ENCODE results near the gene AP1M1. TPM values are rescaled to one million over a fixed set of nuclear protein-coding genes. Genes with fewer than 3 reads are reported as not detected.

AP1M1 gene
- polyA plus RNA-seq, 1 donor from 2014 or later, result 130 TPM

GRCh38 chr19:16248380-16249023 is 50.8 kb downstream of the AP1M1 start:
- Mint-ChIP-seq H3K4me3 (no peak overlapping the region), H3K4me1 (peaks cover 13 to 26% (median 21%) of the 10 kb centered on the region in 3 donors), H3K9me3 (no peaks in the 10 kb centered on the region), H3K27ac (peak overlapping the region in 1 of 3 donors; percentile 92), H3K27me3 (no peaks in the 10 kb centered on the region), H3K36me3 (no peaks in the 10 kb centered on the region)

DNA sequence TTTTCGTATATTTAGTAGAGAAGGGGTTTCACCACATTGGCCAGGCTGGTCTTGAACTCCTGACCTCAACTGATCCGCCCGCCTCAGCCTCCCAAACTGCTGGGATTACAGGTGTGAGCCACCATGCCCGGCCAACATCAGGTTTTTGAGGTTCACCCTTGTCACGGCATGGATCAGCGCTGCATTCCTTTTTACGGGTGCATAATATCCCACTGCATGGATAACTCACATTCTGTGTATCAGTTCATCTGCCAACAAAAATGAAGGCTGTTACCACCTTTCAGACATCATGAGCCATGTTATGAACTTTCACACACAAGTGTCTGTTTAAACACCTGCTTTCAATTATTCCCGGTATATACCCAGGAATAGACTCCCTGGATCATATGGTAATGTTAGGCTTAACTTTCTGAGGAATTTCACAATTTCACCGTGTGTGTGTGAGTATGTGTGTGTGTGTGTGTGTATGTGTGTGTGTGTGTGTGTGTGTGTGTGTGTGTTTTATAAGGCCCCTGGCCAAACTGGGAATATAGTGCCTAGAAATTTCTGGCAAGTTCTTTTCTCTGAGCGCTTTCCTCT is 52.2 kb downstream of the AP1M1 start:
- no peaks in the 10 kb centered on the region for H3K9me3 Mint-ChIP-seq
- H3K36me3 Mint-ChIP-seq, result peaks cover 1% of the 10 kb centered on the region
- H3K4me3 Mint-ChIP-seq, result peak overlapping the region in 1 of 4 donors; percentile 53
- H3K4me1 Mint-ChIP-seq, result peaks cover 14 to 23% (median 15%) of the 10 kb centered on the region in 3 donors
- H3K27ac Mint-ChIP-seq, result peak overlapping the region in 2 of 3 donors; percentile 59 to 61
- H3K27me3 Mint-ChIP-seq, result no peaks in the 10 kb centered on the region

DNA sequence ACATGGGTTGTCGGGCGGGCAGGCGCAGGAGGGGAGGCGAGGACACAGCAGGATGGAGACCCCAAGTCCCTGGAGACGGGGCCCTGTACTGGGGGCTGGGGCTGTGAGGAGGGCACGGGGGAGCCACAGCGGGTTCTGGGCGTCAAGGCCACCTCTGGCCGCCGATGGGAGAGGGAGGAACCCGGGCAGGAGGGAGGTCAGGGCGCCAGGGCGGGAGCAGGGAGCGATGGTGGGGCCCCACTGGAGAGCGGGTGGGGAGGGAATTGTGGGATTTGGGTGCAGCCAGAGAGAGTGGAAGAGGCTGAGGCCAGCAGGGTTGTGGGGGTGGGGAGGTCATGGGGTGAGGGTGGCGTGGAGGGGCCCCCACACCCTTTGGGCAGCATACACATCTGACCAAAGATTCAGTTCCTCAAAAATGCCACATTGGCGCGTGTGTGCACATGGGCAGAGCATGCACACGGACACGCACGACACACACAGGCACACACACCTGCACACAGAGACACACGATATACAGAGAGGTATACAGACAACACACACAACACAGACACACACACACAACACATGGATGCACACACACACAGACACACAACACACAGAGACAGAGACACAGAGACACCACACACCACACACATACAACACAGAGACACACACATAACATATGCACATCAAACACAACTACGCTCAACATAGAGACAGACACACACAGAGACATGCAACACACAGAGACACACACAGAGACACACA is 54.9 kb downstream of the AP1M1 start:
- Mint-ChIP-seq H3K27ac (no peak overlapping the region), H3K4me3 (peak overlapping the region in 3 of 4 donors; percentile 48 to 86 (median 58)), H3K4me1 (peaks cover 13 to 29% (median 23%) of the 10 kb centered on the region in 3 donors), H3K36me3 (peaks cover 4% of the 10 kb centered on the region), H3K27me3 (no peaks in the 10 kb centered on the region), H3K9me3 (no peaks in the 10 kb centered on the region)

- Mint-ChIP-seq H3K4me1 (peaks cover 19 to 37% (median 31%) of the 10 kb centered on the region in 3 donors), H3K4me3 (peak overlapping the region in 3 of 4 donors; percentile 30 to 83 (median 61)), H3K36me3 (peaks cover 4% of the 10 kb centered on the region), H3K27ac (peak overlapping the region in 2 of 3 donors; percentile 18 to 48), H3K27me3 (no peaks in the 10 kb centered on the region), H3K9me3 (no peaks in the 10 kb centered on the region)
Observed at GRCh38 chr19:16254851-16255408, 57.2 kb downstream of the AP1M1 start.

DNA sequence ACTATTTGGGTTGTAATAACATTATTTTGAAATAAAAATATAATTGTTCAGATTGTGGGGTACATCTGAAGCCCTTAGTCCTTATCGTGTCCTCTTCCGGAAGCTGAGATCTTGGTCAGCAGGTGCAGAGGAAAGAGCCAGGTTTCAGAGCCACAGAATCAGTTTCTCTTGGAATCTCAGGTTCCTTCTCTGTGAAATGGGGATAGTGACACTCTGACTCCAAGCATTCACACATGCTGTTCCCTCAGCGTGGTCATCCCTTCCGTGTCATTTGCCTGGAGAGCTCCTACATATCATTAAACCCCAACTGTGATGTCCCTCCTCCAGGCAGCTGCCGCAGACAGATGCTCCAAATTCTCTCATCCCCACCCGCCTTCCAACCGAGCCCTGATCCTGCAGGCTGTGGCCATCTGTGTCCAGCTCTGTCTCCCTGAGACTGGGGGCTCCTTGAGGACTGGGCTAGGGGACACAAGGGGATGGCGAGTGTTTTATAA is 59.8 kb downstream of the AP1M1 start:
- Mint-ChIP-seq H3K27ac (peak overlapping the region; percentile 69 to 99 (median 92)), H3K36me3 (peaks cover 4% of the 10 kb centered on the region), H3K4me3 (peak overlapping the region in 3 of 4 donors; percentile 41 to 81 (median 66)), H3K27me3 (no peaks in the 10 kb centered on the region), H3K4me1 (peaks cover 42 to 54% (median 47%) of the 10 kb centered on the region in 3 donors), H3K9me3 (no peaks in the 10 kb centered on the region)

GRCh38 chr19:16258440-16258903 is 60.8 kb downstream of the AP1M1 start:
- Mint-ChIP-seq H3K27me3 (no peaks in the 10 kb centered on the region), H3K4me3 (peak overlapping the region in 3 of 4 donors; percentile 7 to 92 (median 51)), H3K9me3 (no peaks in the 10 kb centered on the region), H3K4me1 (peaks cover 50 to 61% (median 53%) of the 10 kb centered on the region in 3 donors), H3K36me3 (peaks cover 4% of the 10 kb centered on the region), H3K27ac (peak overlapping the region in 2 of 3 donors; percentile 71 to 99)

DNA sequence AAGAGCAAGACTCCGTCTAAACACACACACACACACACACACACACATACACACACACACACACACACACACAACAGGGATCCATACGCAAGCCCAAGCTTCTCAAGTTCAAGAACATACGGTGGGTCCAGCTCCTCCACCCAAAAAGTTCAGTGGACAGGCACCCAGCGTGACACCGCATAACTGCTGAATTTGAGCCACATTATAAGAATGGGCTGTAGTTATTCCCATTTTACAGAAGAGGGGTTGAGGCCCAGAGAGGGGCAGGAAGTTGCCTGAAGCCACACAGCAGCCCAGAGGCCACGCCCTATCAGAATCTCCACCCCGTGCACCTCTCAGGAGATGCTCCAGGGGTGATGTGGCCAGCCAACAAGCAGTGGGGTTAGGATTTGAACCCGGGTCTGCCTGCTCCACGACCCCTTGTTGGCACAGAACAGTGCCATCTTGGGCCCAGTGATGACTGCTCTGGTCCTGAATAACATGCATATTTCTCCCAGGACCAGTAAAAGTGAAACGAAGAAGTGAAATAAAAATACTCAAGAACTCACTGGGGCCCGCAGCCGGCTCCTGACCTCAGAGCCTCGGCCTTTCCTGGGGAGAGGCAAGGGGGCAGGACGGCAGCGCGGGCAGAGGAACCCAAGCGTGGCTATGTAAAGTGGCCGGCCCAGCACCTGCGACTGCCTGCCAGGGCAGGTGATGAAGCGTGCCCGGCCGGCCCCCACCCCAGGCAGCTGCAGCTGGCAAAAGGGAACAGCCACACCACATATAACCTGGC is 61.9 kb downstream of the AP1M1 start:
- Mint-ChIP-seq H3K4me3 (peak overlapping the region; percentile 58 to 92 (median 87)), H3K27ac (peak overlapping the region; percentile 94 to 99 (median 97)), H3K9me3 (no peaks in the 10 kb centered on the region), H3K36me3 (peaks cover 4% of the 10 kb centered on the region), H3K27me3 (no peaks in the 10 kb centered on the region), H3K4me1 (peaks cover 56 to 63% (median 57%) of the 10 kb centered on the region in 3 donors)

DNA sequence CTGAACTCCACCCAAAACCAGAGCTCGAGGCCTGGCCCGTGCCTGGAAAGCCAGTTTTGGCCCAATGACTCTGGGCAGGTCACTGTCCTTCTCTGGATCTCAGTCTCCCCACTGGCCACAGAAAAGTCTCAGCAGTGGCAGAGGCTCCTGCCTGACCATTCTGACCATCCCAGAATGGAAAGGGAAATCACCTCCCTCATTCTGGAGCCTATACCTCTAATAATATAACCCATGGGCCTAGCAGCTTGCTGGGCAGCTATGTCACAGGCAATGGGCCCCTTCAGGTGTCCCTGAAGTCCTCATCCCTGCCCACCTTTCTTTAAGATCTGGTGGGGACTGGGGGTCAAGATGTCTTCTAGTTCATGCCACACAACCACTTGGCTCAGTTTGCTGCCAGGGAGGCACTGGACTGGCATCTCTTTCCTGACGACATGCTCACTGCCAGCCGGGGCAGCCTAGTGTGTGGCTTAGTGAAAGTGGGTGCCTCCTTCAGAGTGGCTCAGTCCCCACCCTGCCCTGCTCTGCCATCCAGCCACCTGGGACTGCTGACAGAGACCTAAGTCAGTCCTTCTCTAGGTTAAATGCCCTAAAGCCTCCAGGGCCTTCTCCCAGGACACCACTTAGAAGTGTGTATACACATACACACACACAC is 62.6 kb downstream of the AP1M1 start:
- H3K36me3 Mint-ChIP-seq, result no peaks in the 10 kb centered on the region
- peaks cover 50 to 56% (median 53%) of the 10 kb centered on the region in 3 donors for H3K4me1 Mint-ChIP-seq
- H3K4me3 Mint-ChIP-seq, result peak overlapping the region; percentile 43 to 92 (median 72)
- H3K9me3 Mint-ChIP-seq, result no peaks in the 10 kb centered on the region
- peak overlapping the region; percentile 94 to 99 (median 97) for H3K27ac Mint-ChIP-seq
- H3K27me3 Mint-ChIP-seq, result no peaks in the 10 kb centered on the region

GRCh38 chr19:16260812-16261161 is 63.1 kb downstream of the AP1M1 start:
- H3K4me3 Mint-ChIP-seq, result peak overlapping the region in 3 of 4 donors; percentile 82 to 92 (median 84)
- H3K36me3 Mint-ChIP-seq, result no peaks in the 10 kb centered on the region
- H3K4me1 Mint-ChIP-seq, result peaks cover 50 to 56% (median 53%) of the 10 kb centered on the region in 3 donors

DNA sequence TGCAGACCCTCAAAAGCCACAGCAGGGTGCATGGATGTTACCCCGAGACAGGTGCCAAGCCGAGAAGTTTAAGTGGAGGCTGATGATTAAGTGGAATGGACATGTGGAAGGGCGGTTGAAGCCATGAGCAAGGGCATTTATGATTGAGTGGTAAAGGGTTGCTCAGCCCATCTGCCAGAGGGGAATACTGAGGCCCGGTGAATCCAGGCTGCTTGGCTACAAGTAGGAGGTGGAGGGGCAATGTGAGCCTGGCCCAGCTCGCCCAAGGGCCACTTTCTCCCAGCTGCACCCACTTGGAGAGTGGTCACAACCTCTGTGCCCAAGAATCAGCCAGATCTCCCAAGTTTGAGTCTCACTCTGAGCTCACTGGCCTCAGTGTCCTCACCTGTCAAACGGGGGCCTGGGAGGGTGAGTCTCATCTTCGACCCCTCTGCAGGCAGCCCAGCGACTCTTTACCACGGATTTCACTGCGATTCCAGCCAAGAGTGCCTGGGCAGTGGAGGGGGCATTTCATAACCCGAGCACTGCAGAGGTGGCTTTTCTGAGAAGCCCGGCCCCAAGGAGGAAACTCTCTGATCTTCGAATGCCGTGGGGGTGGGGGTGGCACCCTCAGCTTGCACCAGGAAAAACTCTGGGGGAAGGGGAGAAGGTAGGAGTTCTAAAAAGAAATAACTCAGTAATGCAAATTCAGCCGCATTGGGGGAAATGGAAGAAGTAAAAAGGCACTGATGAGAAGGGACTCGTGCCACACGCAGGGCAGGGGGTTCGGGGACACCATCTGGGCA is 64.1 kb downstream of the AP1M1 start:
- H3K4me1 Mint-ChIP-seq, result peaks cover 50 to 54% (median 52%) of the 10 kb centered on the region in 3 donors
- H3K9me3 Mint-ChIP-seq, result no peaks in the 10 kb centered on the region
- H3K27me3 Mint-ChIP-seq, result no peaks in the 10 kb centered on the region
- no peaks in the 10 kb centered on the region for H3K36me3 Mint-ChIP-seq
- peak overlapping the region; percentile 92 to 99 (median 94) for H3K27ac Mint-ChIP-seq
- peak overlapping the region; percentile 21 to 92 (median 86) for H3K4me3 Mint-ChIP-seq

More at GRCh38 chr19:16260812-16261161, 63.1 kb downstream of the AP1M1 start:
- peak overlapping the region; percentile 92 to 99 (median 97) for H3K27ac Mint-ChIP-seq
- H3K27me3 Mint-ChIP-seq, result no peaks in the 10 kb centered on the region
- no peaks in the 10 kb centered on the region for H3K9me3 Mint-ChIP-seq

- Mint-ChIP-seq H3K4me3 (peak overlapping the region; percentile 13 to 92 (median 82)), H3K27ac (peak overlapping the region; percentile 92 to 99 (median 94)), H3K27me3 (no peaks in the 10 kb centered on the region), H3K9me3 (no peaks in the 10 kb centered on the region), H3K36me3 (no peaks in the 10 kb centered on the region), H3K4me1 (peaks cover 45 to 51% (median 46%) of the 10 kb centered on the region in 3 donors)
Observed at GRCh38 chr19:16262618-16263017, 64.9 kb downstream of the AP1M1 start.

- Mint-ChIP-seq H3K36me3 (no peaks in the 10 kb centered on the region), H3K4me3 (peak overlapping the region; percentile 52 to 92 (median 80)), H3K4me1 (peaks cover 42 to 47% (median 45%) of the 10 kb centered on the region in 3 donors), H3K9me3 (no peaks in the 10 kb centered on the region), H3K27ac (peak overlapping the region; percentile 92 to 99 (median 94)), H3K27me3 (no peaks in the 10 kb centered on the region)
Observed at GRCh38 chr19:16263141-16263761, 65.5 kb downstream of the AP1M1 start.

All from IgD-negative memory B cell (primary cell).